Fibroblast of skin of right biceps (primary cell): Measurements from ENCODE around the gene NAALADL1.

Experiments used
- DNase-seq: peaks from one replicate; pipeline ENCODE4 v3.0.0-alpha.2; 2013

The NAALADL1 gene

DNA sequence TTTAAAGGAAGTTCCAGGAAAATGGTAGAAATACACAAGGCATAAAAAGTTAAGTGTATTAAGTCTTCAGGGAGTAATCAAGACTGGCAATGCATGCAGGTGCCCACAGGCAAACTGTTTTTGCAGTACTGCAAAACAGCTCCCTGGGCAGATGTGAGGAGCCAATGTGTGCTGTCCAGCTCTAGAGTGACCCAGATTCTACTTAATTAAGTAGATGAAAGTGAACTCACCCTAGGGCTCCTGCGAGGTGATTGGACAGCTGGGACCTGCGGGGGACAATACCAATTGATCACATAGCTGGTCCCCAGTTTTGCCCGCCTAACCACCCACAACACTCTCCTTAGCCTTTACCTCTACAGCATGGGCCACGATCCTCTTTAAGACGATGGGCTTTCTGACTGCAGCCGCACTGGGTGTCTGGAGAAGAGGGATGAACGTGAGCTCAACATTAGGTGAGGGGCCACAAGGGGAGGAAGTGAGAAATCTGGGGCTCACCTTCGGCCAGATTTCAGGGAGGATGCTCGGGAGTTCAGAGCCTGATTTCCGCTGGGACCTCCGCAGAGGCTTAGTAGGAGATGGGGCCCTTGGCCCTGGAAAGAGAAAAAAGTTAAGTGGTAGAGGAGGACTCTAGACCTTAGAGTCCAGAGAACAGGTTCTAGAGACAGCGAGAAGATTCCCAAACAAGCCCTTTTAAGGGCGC, 24.9 kb upstream of the NAALADL1 start:
- no peak for DNase-seq

DNA sequence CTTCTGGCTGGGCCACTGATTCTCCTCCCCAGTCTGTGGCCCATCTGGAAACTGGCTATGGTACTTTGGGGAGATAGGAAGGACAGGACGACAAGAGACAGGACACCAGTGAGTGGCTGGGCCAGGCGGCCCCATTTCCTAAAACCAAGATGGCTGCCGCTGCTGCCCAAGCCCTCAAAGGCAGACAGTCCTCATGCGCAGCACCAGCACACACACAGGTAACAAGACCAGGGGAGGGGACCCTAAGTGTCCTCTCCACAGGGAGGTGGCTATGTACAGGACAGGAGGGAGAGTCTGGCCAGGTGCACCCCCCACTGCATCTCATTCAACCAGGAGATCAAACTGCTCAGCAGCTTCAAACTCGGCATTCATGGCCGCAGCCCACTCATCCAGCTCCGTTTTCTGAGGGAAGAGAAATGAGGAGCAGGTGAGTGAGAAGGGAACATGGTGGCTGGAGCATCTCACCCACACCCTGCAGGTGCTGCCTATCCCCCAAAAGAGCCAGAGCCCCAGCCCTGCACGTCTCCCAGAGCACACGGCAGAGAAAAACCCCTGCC, 20.5 kb upstream of the NAALADL1 start:
- no peak for DNase-seq

DNA sequence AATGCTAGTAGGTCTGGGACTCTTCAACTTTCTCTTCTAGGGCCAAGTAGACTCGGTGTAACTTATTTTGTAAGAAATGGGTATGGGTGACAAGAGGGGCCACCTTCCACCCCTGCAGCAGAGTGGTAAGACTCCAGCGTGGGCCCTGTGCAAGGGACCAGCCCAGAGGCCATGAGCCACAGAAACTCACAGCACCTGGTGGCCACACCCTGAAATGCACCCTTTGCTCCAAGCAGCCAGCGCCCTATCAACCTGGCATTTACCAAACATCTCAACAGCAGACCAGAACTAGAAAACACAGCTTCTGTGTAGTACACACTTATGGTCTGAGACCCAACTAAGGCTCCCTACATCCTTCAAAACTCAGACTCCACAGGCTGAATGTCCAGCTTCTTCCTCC, 19.8 kb upstream of the NAALADL1 start:
- peak; percentile 21 for DNase-seq

- no peak for DNase-seq
Measured at GRCh38 chr11:65077451-65077850, 19.1 kb upstream of the NAALADL1 start.

DNA sequence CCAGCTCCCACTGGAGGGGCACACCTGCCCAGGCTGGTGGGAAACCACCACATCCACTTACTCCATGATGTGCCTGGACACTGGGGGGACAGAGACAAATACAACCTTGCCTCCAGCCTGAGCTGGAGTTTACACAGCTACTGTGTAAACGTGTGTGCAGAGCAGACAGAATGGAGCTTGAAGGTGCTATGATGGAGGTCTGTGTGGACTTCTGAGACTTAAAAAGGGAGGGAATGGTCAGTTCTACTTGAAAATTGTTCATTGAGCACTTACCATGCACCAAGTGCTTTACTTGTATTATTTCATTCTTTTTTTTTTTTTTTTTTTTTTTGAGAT, 14.2 kb upstream of the NAALADL1 start:
- no peak for DNase-seq

DNA sequence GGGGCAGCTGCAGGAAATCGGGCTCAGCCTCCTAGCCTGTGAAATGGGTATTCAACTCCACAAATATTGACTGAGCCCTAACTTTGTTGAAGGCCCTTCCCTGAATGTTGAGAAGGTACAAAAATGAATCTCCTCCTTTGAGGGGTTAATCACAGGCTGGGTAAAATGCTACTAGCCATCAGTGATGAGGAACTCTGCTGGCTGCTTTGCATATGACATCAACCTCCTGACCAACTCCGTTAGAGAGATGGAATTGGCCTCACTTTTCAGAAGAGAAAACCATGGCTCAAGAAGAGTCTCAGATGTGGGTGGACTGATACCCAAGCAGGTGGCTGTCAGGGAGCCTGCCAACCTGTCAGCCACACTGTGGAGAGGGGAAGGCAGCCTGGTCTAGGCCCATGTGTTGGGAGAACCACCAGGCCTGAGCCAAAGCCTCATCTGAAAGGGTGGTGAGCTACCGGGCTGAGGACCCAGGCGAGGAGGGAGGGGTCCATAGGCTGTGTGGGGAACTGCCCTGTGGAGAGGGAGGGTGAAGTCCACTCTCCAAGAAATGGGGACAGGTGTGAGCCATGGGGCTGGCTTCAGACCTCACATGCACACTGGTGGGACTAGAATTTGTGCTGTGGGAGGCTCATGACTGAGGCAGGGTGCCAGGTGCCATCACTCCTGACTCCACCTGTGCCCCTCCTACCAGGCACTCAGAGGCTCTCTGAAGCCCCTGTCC, 13.7 kb upstream of the NAALADL1 start:
- DNase-seq = no peak

- no peak for DNase-seq
Measured at GRCh38 chr11:65069217-65069616, 10.9 kb upstream of the NAALADL1 start.

GRCh38 chr11:65067446-65067845, 9.1 kb upstream of the NAALADL1 start:
- no peak for DNase-seq

DNA sequence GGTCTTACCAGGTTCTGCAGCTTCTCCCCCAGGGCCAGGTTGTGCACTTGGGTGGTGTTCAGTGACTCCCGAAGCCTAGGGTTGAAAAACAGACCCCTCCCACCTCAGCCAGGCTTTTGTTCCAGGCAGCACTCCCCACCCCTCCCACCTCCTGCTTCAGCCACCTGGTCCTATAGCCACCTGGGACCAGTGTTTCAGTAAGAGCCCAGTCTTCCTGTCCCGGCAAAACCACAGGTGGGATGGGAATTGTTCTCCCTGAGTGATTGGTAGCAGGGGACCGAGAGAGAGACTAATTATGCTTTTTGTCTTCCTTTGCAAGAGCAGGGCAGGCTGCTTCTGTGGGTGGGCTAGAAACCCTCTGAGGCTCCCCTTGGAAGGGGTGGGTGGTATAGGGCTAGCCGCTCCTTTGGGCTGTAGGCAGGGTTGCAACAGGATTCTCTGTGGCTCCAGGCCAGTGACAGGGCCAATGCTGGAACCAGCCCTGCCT, 8.5 kb upstream of the NAALADL1 start:
- no peak for DNase-seq

DNA sequence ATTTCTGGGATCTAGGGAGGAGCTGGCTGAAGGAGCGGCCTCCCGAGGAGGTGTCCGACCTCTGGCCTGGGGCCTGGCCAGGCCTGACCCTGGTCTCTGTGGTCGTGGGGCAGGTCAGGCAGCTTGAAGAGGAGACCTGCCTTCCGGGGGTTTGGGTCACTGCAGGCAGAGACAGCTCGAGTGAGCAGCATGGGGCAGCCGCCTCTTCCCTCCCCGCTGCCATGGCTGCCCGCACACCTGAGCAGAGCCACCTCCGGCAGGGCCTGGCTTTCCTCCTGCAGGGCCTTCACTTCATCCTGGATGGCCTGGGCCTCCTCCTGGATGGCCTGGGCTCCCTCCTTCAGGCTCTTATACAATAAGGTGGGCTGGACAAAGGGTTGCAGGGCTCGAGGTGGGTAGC, 8.0 kb upstream of the NAALADL1 start:
- no peak for DNase-seq

DNA sequence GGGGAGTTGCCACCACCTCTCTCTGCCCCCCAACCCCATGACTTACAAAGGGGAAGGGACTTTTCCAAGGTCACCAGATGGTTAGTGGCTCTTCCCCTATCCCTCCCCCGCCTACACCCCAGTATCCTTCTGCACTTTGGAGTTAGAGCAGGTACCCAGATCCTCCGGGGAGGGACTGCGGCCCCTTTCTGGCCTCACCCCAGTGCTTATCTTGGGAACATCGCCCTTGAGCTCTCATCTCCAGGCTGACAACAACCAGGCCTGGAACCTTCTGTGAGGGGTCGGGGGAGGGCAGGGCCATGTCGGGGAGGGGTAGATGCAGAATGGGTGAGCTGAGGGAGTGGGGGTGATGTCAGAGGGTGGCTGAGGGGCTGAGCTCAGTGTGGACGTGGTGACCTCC, 7.5 kb upstream of the NAALADL1 start:
- DNase-seq = no peak

DNA sequence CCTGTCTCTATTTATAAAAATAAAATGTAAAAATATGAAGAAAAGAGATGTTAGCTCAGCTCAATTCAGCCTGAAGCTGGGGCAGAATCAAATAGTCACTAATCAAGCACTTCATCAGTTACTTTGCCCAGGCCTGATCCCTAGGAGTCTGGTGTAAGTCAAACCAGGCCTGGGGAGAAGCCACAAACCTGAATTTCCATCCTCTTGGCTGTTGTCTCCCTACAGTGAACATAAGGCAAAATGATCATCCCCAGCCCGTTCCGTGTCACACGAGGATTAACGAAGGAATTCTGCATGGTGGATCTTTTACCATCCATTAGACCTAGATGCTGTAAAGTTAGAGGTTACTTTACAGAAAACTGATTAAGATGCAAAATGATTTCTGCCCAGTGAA, 6.5 kb upstream of the NAALADL1 start:
- DNase-seq = no peak

- DNase-seq = no peak
Measured at GRCh38 chr11:65063532-65063931, 5.2 kb upstream of the NAALADL1 start.

DNA sequence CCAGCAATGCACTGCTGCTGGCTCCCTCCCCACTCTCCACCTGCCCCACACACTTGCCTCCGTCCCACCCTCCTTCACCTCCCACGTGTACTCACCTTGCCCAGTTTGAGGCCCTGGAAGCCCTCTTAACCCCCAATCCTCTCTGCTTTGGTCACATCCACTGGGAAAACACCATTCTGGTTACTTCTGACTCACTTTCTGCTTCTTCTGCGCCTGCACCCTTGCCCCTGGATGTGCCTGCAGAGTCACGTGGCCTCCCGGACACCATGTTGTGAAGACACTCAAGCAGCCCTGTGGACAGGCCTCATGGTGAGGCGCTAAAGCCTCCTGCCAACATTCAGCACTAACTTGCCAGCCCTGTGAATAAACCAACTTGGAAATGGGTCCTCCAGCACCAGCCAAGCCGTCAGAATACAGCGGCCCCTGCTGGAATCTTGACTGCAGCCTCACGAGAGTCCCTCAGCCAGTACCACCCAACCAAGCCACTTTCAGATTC, 2.6 kb upstream of the NAALADL1 start:
- DNase-seq = no peak

- DNase-seq = no peak
Measured at GRCh38 chr11:65059959-65060824, 1.8 kb upstream of the NAALADL1 start.

- no peak for DNase-seq
Measured at GRCh38 chr11:65059523-65059922, 1.2 kb upstream of the NAALADL1 start.

GRCh38 chr11:65058012-65058411, 341 bp downstream of the NAALADL1 start:
- DNase-seq = no peak

DNA sequence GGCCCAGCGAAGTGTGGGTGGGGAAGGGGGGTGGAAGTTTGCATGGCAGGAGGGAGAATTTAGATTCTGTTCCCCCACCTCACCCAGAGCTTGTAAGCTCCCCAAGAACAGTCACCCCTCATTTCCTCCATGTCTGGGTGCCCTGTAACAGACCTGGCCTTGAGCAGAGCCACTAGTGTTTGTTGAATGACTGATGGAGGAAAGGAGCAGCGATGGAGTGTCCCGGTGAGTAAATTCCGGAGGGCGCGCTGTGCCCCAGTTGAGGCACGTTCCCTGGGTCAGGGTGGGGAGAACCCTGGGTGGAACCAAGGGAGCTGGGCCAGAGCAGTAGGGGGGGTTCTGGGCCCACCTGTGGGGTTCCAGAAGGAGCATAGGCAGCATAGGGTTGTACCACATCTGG, 827 bp downstream of the NAALADL1 start:
- no peak for DNase-seq

DNA sequence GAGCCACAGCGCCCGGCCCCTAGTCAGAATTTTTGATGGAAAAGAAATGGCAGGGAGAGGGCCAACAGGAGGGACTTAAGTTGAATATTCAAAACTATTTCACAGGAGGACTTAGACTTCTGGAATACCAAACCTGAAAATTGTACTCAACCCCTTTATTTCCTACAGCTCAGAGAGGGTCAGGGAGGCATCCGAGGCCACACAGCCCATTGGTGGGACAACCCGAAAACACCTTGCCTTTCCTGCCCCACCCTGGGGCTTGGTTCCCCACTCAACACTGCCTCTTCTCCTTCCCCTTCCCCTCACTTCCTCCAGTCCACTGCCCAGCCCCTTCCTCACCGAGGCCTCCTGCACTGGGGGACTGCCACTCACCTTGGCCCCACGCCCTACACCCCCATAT, 1.4 kb downstream of the NAALADL1 start:
- no peak for DNase-seq

- no peak for DNase-seq
Measured at GRCh38 chr11:65055538-65055937, 2.8 kb downstream of the NAALADL1 start.

DNA sequence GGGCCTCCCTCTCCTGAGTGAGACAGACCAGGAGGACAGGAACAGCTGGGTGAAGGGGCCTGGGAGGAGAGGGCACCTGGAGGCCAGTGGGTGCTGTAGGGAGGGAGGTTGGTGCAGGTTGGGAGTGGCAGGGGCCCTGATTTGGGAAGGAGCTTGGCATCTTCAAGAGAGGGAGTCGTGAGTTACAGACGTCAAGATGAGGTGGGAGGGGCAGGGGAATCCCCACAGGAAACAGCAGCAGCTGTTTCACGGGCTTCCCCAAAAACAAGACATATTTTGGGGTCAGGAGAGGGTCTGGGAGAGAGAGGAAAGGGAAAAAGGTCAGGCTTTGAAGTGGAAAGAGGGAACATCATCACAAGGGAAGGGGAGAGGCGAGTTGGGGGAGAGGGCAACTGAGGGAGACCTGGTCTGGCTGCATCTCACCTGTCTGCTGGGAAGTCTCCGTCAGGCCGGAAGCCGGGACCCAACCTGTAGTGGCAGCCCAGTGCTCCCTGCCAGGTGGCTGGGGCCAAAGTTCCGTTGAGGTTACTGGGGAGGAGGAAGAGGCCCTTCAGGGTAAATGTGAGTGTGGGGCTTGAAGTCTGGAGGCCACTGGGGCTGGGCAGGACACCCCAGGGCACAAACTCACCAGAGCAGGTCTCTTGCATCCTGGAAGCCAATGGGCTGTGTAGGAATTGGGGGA, 4.4 kb downstream of the NAALADL1 start:
- DNase-seq = no peak

DNA sequence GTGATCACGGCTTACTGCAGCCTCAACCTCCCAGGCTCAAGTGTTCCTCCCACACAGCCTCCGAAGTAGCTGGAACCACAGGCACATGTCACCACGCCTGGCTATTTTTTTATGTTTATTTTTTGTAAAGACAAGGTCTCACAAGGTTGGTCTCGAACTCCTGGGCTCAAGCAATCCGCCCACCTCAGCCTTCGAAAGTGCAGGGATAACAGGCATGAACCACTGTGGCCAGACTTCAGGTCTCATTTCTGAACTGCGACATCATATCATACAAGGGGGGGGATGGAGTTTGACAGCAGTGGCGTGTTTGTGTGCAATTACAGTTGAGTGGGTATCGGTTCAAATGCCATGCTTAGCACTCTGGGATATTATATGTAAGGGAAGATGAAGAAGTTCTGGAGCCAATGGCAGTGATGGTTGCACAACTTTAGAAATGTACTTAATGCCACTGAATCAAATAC, 6.9 kb downstream of the NAALADL1 start:
- DNase-seq = no peak
